ENCODE data around the gene CAMK2D.

CAMK2D gene

DNA sequence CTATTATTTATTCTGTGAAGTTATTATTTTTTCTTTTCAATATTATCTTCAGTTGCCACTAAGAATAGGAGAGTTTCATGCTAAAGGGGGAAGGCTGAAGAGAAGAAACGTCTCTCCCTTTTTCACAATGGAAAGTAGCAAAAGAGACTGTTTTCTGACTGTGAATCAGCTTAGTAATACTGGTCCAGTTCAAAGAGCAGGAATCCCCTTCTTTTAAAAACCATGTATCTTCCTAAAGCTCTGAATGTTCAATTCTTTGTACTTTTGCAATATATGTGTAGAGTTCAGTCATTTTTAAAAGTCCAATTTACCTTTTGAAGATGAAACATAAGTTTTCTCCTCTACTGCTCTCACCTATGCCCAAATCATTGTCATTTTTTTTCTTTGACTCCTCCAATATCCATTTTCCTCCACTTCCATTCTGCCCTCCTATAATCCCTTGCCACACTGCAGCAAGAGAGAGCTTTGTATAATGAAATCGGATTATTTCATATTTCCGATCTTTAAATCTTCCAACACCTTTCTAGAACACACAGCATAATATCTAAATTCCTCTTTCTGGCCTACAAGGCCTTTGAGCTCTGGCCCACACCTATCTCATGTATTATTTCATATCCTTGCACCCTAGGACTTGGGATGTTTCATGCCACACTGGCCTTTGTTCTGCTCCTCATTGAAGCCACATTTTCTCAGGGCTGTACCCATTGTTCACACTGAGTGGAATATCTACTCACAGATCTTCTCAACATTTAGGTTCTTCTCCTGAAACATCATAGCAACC lies 195.3 kb downstream of the CAMK2D start:
- Histone ChIP-seq H3K4me3 (ENCODE audit: low read depth, low read length) (no peak overlapping the region), H3K27me3 (ENCODE audit: control insufficient read depth, insufficient read depth, low read length) (no peaks in the 10 kb centered on the region), H3K9me3 (ENCODE audit: control insufficient read depth, insufficient read depth, low read length) (no peaks in the 10 kb centered on the region), H3K9ac (ENCODE audit: low read depth, low read length) (no peak overlapping the region), H3K4me1 (ENCODE audit: control insufficient read depth, insufficient read depth, low read length) (no peaks in the 10 kb centered on the region), H3K36me3 (ENCODE audit: control insufficient read depth, insufficient read depth, low read length) (no peaks in the 10 kb centered on the region)

DNA sequence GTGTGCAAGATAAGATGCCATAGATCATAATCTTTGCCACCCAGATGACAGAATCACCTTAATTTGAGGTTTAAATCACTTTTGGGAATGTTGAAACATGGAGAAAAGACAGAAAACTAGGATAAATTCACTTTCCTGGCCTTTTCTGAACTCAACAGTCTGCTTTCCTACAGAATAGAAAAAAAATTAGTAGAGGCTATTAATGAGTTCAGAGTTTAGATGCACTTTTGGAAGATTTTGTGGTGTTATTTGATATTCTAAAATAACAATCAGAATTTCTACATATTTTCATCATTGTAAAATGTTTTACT lies 195.9 kb downstream of the CAMK2D start:
- no peaks in the 10 kb centered on the region for H3K36me3 ChIP-seq (ENCODE audit: control insufficient read depth, insufficient read depth, low read length)
- no peaks in the 10 kb centered on the region for H3K4me1 ChIP-seq (ENCODE audit: control insufficient read depth, insufficient read depth, low read length)
- H3K27me3 ChIP-seq (ENCODE audit: control insufficient read depth, insufficient read depth, low read length), result no peaks in the 10 kb centered on the region
- H3K9me3 ChIP-seq (ENCODE audit: control insufficient read depth, insufficient read depth, low read length), result no peaks in the 10 kb centered on the region
- H3K4me3 ChIP-seq (ENCODE audit: low read depth, low read length), result no peak overlapping the region
- no peak overlapping the region for H3K9ac ChIP-seq (ENCODE audit: low read depth, low read length)

- no peaks in the 10 kb centered on the region for H3K9me3 ChIP-seq (ENCODE audit: control insufficient read depth, insufficient read depth, low read length)
- H3K27me3 ChIP-seq (ENCODE audit: control insufficient read depth, insufficient read depth, low read length), result no peaks in the 10 kb centered on the region
- H3K4me3 ChIP-seq (ENCODE audit: low read depth, low read length), result no peak overlapping the region
- H3K4me1 ChIP-seq (ENCODE audit: control insufficient read depth, insufficient read depth, low read length), result peaks cover 3% of the 10 kb centered on the region
- H3K36me3 ChIP-seq (ENCODE audit: control insufficient read depth, insufficient read depth, low read length), result no peaks in the 10 kb centered on the region
- no peak overlapping the region for H3K9ac ChIP-seq (ENCODE audit: low read depth, low read length)
These were observed 197.0 kb downstream of the CAMK2D start for GRCh38 chr4:113564493-113564892.

- no peaks in the 10 kb centered on the region for H3K9me3 ChIP-seq (ENCODE audit: control insufficient read depth, insufficient read depth, low read length)
- peaks cover 3% of the 10 kb centered on the region for H3K4me1 ChIP-seq (ENCODE audit: control insufficient read depth, insufficient read depth, low read length)
- no peak overlapping the region for H3K4me3 ChIP-seq (ENCODE audit: low read depth, low read length)
- H3K27me3 ChIP-seq (ENCODE audit: control insufficient read depth, insufficient read depth, low read length), result no peaks in the 10 kb centered on the region
- no peak overlapping the region for H3K9ac ChIP-seq (ENCODE audit: low read depth, low read length)
- H3K36me3 ChIP-seq (ENCODE audit: control insufficient read depth, insufficient read depth, low read length), result no peaks in the 10 kb centered on the region
These were observed 197.7 kb downstream of the CAMK2D start for GRCh38 chr4:113563691-113564378.

DNA sequence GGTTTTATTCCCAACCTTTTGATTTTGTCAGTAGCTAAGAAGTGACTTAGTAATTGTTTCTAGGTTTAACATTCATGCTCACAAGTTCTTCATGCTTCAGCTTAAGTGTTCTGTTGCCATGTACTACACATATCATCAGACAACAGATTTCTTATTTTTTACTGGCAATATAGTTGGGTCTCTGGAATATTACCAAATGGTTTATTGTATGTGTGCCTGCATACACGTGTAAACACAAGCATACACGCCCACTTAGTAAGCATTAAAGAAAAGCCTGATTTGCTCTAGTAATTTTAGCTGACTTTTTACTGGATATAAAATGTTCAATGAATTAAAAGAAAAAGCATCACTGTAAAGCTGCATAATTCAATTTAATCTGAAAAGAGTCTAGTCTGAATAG lies 199.8 kb downstream of the CAMK2D start:
- Histone ChIP-seq H3K9me3 (ENCODE audit: control insufficient read depth, insufficient read depth, low read length) (no peaks in the 10 kb centered on the region), H3K4me1 (ENCODE audit: control insufficient read depth, insufficient read depth, low read length) (peaks cover 3% of the 10 kb centered on the region), H3K4me3 (ENCODE audit: low read depth, low read length) (no peak overlapping the region), H3K9ac (ENCODE audit: low read depth, low read length) (no peak overlapping the region), H3K27me3 (ENCODE audit: control insufficient read depth, insufficient read depth, low read length) (no peaks in the 10 kb centered on the region), H3K36me3 (ENCODE audit: control insufficient read depth, insufficient read depth, low read length) (no peaks in the 10 kb centered on the region)

GRCh38 chr4:113561092-113561491 lies 200.4 kb downstream of the CAMK2D start:
- Histone ChIP-seq H3K9ac (ENCODE audit: low read depth, low read length) (no peak overlapping the region), H3K4me3 (ENCODE audit: low read depth, low read length) (no peak overlapping the region), H3K4me1 (ENCODE audit: control insufficient read depth, insufficient read depth, low read length) (peaks cover 3% of the 10 kb centered on the region), H3K36me3 (ENCODE audit: control insufficient read depth, insufficient read depth, low read length) (no peaks in the 10 kb centered on the region), H3K9me3 (ENCODE audit: control insufficient read depth, insufficient read depth, low read length) (no peaks in the 10 kb centered on the region), H3K27me3 (ENCODE audit: control insufficient read depth, insufficient read depth, low read length) (no peaks in the 10 kb centered on the region)

GRCh38 chr4:113560579-113560978 lies 201.0 kb downstream of the CAMK2D start:
- H3K4me3 ChIP-seq (ENCODE audit: low read depth, low read length), result no peak overlapping the region
- no peaks in the 10 kb centered on the region for H3K27me3 ChIP-seq (ENCODE audit: control insufficient read depth, insufficient read depth, low read length)
- H3K36me3 ChIP-seq (ENCODE audit: control insufficient read depth, insufficient read depth, low read length), result no peaks in the 10 kb centered on the region
- peaks cover 3% of the 10 kb centered on the region for H3K4me1 ChIP-seq (ENCODE audit: control insufficient read depth, insufficient read depth, low read length)
- H3K9me3 ChIP-seq (ENCODE audit: control insufficient read depth, insufficient read depth, low read length), result no peaks in the 10 kb centered on the region
- no peak overlapping the region for H3K9ac ChIP-seq (ENCODE audit: low read depth, low read length)

- Histone ChIP-seq H3K9ac (ENCODE audit: low read depth, low read length) (no peak overlapping the region), H3K36me3 (ENCODE audit: control insufficient read depth, insufficient read depth, low read length) (no peaks in the 10 kb centered on the region), H3K4me3 (ENCODE audit: low read depth, low read length) (no peak overlapping the region), H3K4me1 (ENCODE audit: control insufficient read depth, insufficient read depth, low read length) (peaks cover 3% of the 10 kb centered on the region), H3K9me3 (ENCODE audit: control insufficient read depth, insufficient read depth, low read length) (no peaks in the 10 kb centered on the region), H3K27me3 (ENCODE audit: control insufficient read depth, insufficient read depth, low read length) (no peaks in the 10 kb centered on the region)
These were observed 201.6 kb downstream of the CAMK2D start for GRCh38 chr4:113559947-113560346.

DNA sequence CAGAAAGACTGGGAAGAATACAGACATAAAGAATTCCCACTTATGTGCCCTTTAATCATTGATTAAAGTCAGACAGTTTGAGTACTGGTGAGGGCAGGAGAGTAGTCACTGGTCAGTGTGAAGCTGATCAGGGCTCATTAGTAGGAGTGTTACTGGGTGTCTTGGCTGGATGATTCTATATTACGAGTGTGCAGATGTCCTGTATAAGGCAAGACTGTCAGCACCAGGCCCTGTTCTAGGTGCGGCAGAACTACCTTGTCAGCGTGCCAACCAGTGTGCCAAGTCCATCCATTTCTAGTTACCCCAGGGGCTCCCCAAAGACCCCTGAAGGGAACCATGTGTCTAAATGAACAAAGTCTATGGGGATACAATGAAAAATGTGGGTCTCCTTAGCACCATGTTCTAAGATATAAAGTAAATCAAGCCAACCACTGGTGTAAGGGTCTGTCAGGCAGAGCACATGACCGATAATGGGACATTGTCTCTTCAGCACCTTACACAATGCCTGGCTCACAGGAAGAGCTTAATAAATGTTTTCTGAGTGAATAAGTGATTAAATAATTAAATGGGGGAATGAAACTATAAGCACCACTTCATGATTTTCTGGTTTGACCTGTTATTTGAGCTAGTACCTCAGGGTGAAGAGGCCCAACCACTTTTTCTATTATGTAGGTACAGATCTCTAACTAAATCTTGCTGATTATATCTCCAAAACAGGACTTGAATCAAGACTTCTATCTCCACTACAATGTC lies 205.0 kb downstream of the CAMK2D start:
- Histone ChIP-seq H3K4me1 (ENCODE audit: control insufficient read depth, insufficient read depth, low read length) (peaks cover 3% of the 10 kb centered on the region), H3K36me3 (ENCODE audit: control insufficient read depth, insufficient read depth, low read length) (no peaks in the 10 kb centered on the region), H3K9ac (ENCODE audit: low read depth, low read length) (no peak overlapping the region)

GRCh38 chr4:113555868-113556267 lies 205.7 kb downstream of the CAMK2D start:
- Histone ChIP-seq H3K4me3 (ENCODE audit: low read depth, low read length) (no peak overlapping the region), H3K36me3 (ENCODE audit: control insufficient read depth, insufficient read depth, low read length) (no peaks in the 10 kb centered on the region), H3K9ac (ENCODE audit: low read depth, low read length) (no peak overlapping the region), H3K4me1 (ENCODE audit: control insufficient read depth, insufficient read depth, low read length) (peaks cover 3% of the 10 kb centered on the region), H3K27me3 (ENCODE audit: control insufficient read depth, insufficient read depth, low read length) (no peaks in the 10 kb centered on the region), H3K9me3 (ENCODE audit: control insufficient read depth, insufficient read depth, low read length) (no peaks in the 10 kb centered on the region)

More for the DNA sequence above, 205.0 kb downstream of the CAMK2D start:
- no peaks in the 10 kb centered on the region for H3K27me3 ChIP-seq (ENCODE audit: control insufficient read depth, insufficient read depth, low read length)
- H3K9me3 ChIP-seq (ENCODE audit: control insufficient read depth, insufficient read depth, low read length), result no peaks in the 10 kb centered on the region
- H3K4me3 ChIP-seq (ENCODE audit: low read depth, low read length), result no peak overlapping the region

DNA sequence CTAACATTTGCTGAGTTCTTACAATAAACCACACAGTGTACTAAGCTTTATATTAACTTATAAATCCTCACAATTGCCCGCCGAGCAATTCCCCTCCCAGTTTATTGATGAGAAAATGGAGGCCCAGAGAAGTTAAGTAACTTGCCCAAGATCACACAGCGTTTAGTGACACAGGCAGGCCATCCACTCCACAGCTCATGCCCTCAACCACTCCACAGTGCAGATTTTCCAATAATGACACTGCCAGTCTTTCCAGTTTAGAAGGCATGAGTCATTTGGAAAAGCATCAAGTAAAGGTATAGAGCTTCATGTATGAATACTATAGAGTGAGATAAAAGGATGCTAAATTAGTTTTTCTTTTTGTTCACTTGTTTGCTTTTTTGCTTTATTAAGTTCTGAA lies 208.5 kb downstream of the CAMK2D start:
- no peaks in the 10 kb centered on the region for H3K36me3 ChIP-seq (ENCODE audit: control insufficient read depth, insufficient read depth, low read length)
- no peaks in the 10 kb centered on the region for H3K27me3 ChIP-seq (ENCODE audit: control insufficient read depth, insufficient read depth, low read length)
- no peak overlapping the region for H3K9ac ChIP-seq (ENCODE audit: low read depth, low read length)
- H3K4me3 ChIP-seq (ENCODE audit: low read depth, low read length), result no peak overlapping the region
- H3K9me3 ChIP-seq (ENCODE audit: control insufficient read depth, insufficient read depth, low read length), result no peaks in the 10 kb centered on the region
- no peaks in the 10 kb centered on the region for H3K4me1 ChIP-seq (ENCODE audit: control insufficient read depth, insufficient read depth, low read length)

DNA sequence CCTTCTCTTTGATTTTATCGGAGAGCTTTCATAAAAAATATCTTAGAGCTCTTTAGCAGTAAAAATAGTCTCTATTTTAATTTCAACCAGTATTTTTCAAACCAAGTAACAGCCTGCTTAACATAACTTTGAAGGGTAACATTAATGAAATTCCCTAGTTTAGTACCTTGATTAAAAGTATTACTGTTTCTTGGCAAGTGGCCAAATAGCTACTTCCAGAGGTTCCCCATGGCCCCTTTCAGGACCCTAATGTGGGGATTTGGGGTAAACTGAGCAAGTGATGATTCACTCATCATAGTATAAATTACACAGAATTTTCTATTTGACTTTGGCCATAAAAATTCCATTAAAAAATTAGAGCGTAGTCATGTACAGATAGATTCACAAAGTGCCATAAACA lies 211.0 kb downstream of the CAMK2D start:
- Histone ChIP-seq H3K4me3 (ENCODE audit: low read depth, low read length) (no peak overlapping the region), H3K9me3 (ENCODE audit: control insufficient read depth, insufficient read depth, low read length) (no peaks in the 10 kb centered on the region), H3K36me3 (ENCODE audit: control insufficient read depth, insufficient read depth, low read length) (no peaks in the 10 kb centered on the region), H3K4me1 (ENCODE audit: control insufficient read depth, insufficient read depth, low read length) (no peaks in the 10 kb centered on the region), H3K9ac (ENCODE audit: low read depth, low read length) (no peak overlapping the region), H3K27me3 (ENCODE audit: control insufficient read depth, insufficient read depth, low read length) (no peaks in the 10 kb centered on the region)

All from iPS-15b (cell line).